22Rv1 (cell line): ENCODE results near the gene NEUROG1.

Experiments
- H3K27ac ChIP-seq: fragments of 450-650 bp; 2 replicates; pipeline ENCODE4 v1.5.1; 2017
- ZFX ChIP-seq: fragments of 450-650 bp; IDR thresholded peaks from 2 replicates; pipeline ENCODE4 v1.6.1; 2017; ENCODE audit warnings: antibody characterized with exemption, borderline replicate concordance
- TF ChIP-seq, protein P1 (sequence below): fragments of 450-650 bp; IDR thresholded peaks from 2 replicates; pipeline ENCODE4 v1.5.1; 2017; ENCODE audit warnings: mild to moderate bottlenecking

Gene NEUROG1

DNA sequence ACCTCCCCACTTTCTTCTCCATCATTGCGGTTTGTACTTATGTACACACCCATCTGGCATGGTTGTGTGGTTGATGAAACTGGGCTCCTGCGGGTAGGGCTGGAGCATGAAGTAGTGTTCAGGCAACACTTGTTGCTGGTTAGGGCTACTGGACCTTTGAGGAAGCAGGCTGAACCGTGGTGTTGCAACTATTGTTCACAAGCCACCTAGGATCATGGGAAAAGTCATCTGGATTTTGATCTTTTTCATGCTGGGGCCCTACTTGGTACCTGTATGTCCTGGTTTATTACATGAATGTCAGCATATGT is 43.5 kb downstream of the NEUROG1 start:
- H3K27ac ChIP-seq: no peak overlapping the region
- TF ChIP-seq ZFX: no peak
- TF ChIP-seq, protein P1, sequence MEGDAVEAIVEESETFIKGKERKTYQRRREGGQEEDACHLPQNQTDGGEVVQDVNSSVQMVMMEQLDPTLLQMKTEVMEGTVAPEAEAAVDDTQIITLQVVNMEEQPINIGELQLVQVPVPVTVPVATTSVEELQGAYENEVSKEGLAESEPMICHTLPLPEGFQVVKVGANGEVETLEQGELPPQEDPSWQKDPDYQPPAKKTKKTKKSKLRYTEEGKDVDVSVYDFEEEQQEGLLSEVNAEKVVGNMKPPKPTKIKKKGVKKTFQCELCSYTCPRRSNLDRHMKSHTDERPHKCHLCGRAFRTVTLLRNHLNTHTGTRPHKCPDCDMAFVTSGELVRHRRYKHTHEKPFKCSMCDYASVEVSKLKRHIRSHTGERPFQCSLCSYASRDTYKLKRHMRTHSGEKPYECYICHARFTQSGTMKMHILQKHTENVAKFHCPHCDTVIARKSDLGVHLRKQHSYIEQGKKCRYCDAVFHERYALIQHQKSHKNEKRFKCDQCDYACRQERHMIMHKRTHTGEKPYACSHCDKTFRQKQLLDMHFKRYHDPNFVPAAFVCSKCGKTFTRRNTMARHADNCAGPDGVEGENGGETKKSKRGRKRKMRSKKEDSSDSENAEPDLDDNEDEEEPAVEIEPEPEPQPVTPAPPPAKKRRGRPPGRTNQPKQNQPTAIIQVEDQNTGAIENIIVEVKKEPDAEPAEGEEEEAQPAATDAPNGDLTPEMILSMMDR: no peak

DNA sequence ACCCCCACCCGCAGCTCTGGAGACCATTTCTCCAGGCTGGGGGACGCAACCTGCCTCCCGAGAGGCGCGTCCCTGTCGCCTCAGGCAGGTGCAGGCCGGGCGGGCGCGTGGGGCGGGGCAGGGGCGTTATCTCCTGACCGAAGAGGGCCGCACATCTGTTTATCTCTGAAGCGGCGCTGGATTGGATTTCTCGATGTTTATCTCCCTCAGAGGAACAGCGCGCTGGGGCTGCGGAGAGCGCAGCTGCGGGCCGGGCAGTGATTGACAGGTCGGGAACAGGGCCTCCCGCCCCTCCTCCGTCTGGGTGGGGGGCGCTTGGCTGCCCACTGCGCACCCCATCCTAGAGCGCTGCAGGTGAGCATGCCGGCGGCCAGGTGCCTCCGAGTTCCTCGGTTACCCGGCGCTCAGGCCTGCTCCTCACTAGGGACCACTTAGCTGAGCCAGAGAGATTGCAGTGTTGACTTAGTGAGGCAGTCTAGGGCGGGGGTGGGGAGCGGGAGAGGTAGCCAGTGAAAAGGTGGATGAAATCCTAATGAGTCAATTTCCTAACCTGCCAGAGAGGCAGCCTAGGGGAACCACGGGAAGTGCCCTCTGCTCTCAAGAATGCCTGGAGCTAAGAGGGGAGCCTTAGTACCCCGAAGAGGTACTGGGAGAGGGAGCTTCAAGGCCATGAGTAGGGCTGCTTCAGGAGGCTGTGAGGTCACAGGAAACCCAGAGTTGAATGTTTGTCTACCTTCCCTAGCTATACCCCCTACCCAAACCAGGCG is 44.0 kb downstream of the NEUROG1 start:
- TF ChIP-seq, protein P1: no peak
- TF ChIP-seq ZFX: no peak
- no peak overlapping the region for H3K27ac ChIP-seq

DNA sequence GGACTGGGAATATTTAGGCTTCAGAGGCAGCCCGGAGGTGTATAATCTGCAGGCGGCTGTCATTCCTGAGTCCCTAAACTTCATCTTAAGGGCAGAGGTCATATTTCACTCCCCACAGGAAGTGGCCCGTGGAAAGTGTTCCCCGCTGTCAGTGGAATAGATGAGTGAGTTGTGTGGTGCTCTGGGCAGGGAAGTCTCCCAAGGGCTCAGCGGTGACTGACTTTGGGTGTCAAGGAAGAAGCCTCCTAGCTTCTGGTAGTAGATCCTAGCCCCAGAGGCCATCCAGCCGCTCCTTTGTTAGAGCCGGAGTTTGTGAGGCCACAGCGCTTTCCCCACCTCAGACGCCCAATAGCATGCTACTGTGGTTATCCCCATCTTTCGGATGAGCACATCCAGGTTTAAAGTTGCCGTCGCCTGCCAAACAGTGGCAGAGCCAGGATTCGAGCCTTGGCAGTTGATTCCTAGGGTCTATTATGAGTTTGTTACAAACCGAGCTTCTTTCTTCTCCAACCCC is 44.7 kb downstream of the NEUROG1 start:
- TF ChIP-seq, protein P1: no peak
- TF ChIP-seq ZFX: no peak
- H3K27ac ChIP-seq: no peak overlapping the region

DNA sequence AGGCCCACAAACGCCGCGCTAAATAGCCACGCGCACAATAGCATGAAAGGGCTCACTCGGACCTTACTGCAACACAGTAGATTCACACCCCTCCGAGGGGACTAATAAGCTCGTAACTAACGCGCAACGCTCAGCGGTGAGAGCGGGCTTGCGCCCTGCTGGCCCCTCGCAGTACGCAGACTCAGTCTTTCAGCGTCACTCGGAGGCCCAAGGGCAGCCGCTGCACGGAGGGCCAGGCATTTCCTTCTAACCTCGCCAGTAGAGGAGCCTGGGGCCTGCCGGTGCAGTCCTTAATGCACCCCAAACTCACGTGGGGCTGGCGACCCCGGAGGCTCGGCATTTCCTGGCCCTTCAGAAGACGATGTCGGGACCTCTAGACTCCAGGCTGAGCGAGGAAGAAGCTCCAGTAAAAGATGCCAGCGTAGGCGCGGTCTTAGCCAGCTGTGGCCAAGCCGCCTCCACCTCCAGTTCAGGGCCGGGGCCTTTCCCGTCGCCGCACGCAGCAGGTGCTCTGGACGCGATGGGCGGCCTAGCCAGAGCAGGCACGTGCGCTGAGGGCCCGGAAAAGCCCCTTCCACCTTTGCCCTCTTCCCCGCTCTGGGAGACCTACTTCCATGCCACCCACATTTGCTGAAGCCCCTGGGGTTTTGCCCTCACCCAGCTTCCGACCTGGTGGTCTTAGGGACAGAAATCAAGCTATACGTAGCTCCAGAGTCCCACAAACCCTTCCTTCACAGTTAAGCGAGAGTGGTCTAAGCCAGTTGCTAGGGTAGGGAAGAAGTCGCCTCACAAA is 45.3 kb downstream of the NEUROG1 start:
- no peak for TF ChIP-seq ZFX
- TF ChIP-seq, protein P1: no peak
- H3K27ac ChIP-seq: no peak overlapping the region

DNA sequence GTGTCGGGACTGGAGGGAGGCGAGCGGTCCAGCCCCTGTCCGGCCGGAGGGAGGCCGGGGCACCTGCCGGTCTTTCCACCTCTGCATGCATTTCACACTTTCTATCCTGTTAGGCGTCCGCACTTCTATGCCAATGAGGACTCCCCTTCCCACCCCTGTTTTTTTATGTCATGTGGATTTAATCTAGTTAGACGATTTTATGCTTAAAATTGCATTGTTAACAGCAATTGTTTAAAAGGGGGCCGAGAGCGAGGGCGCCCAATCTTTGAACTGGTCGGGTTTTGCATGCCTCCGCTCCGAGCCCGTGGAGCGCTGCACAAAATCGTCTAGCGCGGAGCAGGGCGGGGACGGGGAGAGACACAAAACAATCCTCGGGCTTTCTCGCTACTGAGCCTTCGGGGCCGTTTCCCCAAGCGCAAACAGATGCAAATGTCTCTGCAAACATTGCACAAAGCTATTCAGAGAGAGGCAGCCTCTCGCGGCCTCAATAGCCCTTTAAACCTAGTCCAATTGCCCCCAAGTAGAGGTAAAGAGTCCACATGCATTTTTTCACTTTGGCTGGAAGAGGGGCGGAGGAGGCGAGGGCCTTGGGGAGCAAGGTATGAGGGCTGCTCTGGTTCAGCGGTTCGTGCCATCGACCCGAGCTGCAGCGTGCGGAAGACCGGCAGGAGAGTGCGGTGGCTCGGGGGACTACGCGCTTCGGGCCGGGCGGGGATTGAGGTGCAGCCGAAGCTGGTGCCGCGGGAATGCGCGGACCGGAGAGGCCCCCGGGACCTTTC is 46.1 kb downstream of the NEUROG1 start:
- no peak for TF ChIP-seq ZFX
- TF ChIP-seq, protein P1: no peak
- H3K27ac ChIP-seq: no peak overlapping the region

DNA sequence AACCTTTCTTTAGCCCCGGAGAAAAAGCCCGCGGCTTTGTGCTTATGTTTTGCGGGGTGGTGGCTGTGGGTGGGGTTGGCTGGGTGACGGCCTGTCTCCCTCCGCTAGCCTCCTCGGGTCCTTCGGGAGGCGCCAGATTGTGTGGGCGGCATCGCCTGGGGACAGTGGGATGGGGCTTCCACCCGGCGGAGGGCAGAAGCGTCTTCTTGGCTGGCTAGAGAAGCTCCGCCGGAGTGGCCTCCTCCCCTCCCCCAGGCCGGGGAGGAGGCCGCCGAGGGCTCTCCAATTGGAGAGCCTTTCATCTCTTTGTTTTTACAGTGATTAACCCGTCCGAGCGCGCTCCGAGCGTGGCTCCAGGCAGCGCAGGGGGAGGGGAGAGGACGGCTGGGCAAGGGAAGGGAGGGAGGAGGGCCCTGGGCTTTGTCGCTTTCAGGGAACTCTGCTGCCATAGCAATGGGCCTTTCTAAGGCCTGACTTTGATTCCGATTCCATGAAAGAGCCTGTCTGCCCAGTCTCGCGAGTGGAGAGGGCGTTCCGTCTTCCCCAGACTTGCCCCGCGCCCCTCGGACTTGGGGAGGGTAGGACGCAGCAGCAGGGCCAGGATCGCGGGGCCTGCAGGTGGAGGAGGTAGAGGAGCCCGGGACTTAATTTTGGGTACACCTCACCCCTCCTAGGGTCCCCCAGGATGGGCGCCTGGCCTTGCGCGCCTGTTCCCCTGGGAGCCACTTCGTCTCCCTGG is 46.9 kb downstream of the NEUROG1 start:
- H3K27ac ChIP-seq: no peak overlapping the region

More for the DNA sequence above, 46.9 kb downstream of the NEUROG1 start:
- TF ChIP-seq, protein P1: no peak
- TF ChIP-seq ZFX: no peak
